ENCODE data around the gene SH3D19.
"Not testable (repeated sequence)": the region's sequence is repeated elsewhere in the genome, so short reads cannot be mapped to it uniquely, and the experiment has no call there.

SH3D19 gene

GRCh38 chr4:151276787-151277562 lies 48.4 kb downstream of the SH3D19 start, which contains the start of gene PRSS48:
TSS of gene PRSS48 (plus strand) at chr4:151277161. CDS start at chr4:151277173, 12 bp downstream.
- DNase-seq (ENCODE audit: extremely low read depth in 1 of 2, low read depth in 1 of 2) = peak in 1 of 2 donors; percentile 2

GRCh38 chr4:151268905-151269304 lies 56.5 kb downstream of the SH3D19 start:
- DNase-seq (ENCODE audit: extremely low read depth in 1 of 2, low read depth in 1 of 2) = not testable (repeated sequence)

- DNase-seq (ENCODE audit: extremely low read depth in 1 of 2, low read depth in 1 of 2) = no peak
Measured at GRCh38 chr4:151267822-151268535, 57.4 kb downstream of the SH3D19 start.

GRCh38 chr4:151267104-151267503 lies 58.3 kb downstream of the SH3D19 start:
- no peak for DNase-seq (ENCODE audit: extremely low read depth in 1 of 2, low read depth in 1 of 2)

- DNase-seq (ENCODE audit: extremely low read depth in 1 of 2, low read depth in 1 of 2) = no peak
Measured at GRCh38 chr4:151266497-151266896, 58.9 kb downstream of the SH3D19 start.

GRCh38 chr4:151263455-151263854 lies 62.0 kb downstream of the SH3D19 start:
- DNase-seq (ENCODE audit: extremely low read depth in 1 of 2, low read depth in 1 of 2) = no peak

GRCh38 chr4:151260526-151260925 lies 64.9 kb downstream of the SH3D19 start:
- DNase-seq (ENCODE audit: extremely low read depth in 1 of 2, low read depth in 1 of 2) = no peak

GRCh38 chr4:151259752-151260151 lies 65.7 kb downstream of the SH3D19 start:
- no peak for DNase-seq (ENCODE audit: extremely low read depth in 1 of 2, low read depth in 1 of 2)

GRCh38 chr4:151257704-151258103 lies 67.7 kb downstream of the SH3D19 start:
- DNase-seq (ENCODE audit: extremely low read depth in 1 of 2, low read depth in 1 of 2) = no peak

GRCh38 chr4:151256134-151256533 lies 69.3 kb downstream of the SH3D19 start:
- DNase-seq (ENCODE audit: extremely low read depth in 1 of 2, low read depth in 1 of 2) = no peak

GRCh38 chr4:151255680-151256079 lies 69.7 kb downstream of the SH3D19 start:
- DNase-seq (ENCODE audit: extremely low read depth in 1 of 2, low read depth in 1 of 2) = not testable (repeated sequence)

- not testable (repeated sequence) for DNase-seq (ENCODE audit: extremely low read depth in 1 of 2, low read depth in 1 of 2)
Measured at GRCh38 chr4:151255226-151255625, 70.2 kb downstream of the SH3D19 start.

GRCh38 chr4:151251603-151252304 lies 73.7 kb downstream of the SH3D19 start:
- no peak for DNase-seq (ENCODE audit: extremely low read depth in 1 of 2, low read depth in 1 of 2)

GRCh38 chr4:151250706-151251105 lies 74.7 kb downstream of the SH3D19 start:
- no peak for DNase-seq (ENCODE audit: extremely low read depth in 1 of 2, low read depth in 1 of 2)

- DNase-seq (ENCODE audit: extremely low read depth in 1 of 2, low read depth in 1 of 2) = no peak
Measured at GRCh38 chr4:151248519-151248918, 76.9 kb downstream of the SH3D19 start.

GRCh38 chr4:151247395-151247794 lies 78.0 kb downstream of the SH3D19 start:
- DNase-seq (ENCODE audit: extremely low read depth in 1 of 2, low read depth in 1 of 2) = no peak

GRCh38 chr4:151246742-151247141 lies 78.7 kb downstream of the SH3D19 start:
- no peak for DNase-seq (ENCODE audit: extremely low read depth in 1 of 2, low read depth in 1 of 2)

GRCh38 chr4:151242305-151242704 lies 83.1 kb downstream of the SH3D19 start:
- DNase-seq (ENCODE audit: extremely low read depth in 1 of 2, low read depth in 1 of 2) = no peak

GRCh38 chr4:151239608-151240007 lies 85.8 kb downstream of the SH3D19 start:
- DNase-seq (ENCODE audit: extremely low read depth in 1 of 2, low read depth in 1 of 2) = no peak

- DNase-seq (ENCODE audit: extremely low read depth in 1 of 2, low read depth in 1 of 2) = no peak
Measured at GRCh38 chr4:151238477-151238876, 86.9 kb downstream of the SH3D19 start.

- no peak for DNase-seq (ENCODE audit: extremely low read depth in 1 of 2, low read depth in 1 of 2)
Measured at GRCh38 chr4:151236036-151236435, 89.4 kb downstream of the SH3D19 start.

Measured in activated CD8-positive, alpha-beta memory T cell treated with anti-CD3 and anti-CD28 coated beads for 1 hour (primary cell).